MCF 10A (cell line): ENCODE results near the gene NCKAP1. TPM values are rescaled to one million over a fixed set of nuclear protein-coding genes. Genes with fewer than 3 reads are reported as not detected.
"Not testable (repeated sequence)": the region's sequence is repeated elsewhere in the genome, so short reads cannot be mapped to it uniquely, and the experiment has no call there.

Source experiments
- BruUV-seq: library from RNA; stranded (reverse); fragments of 400-500 nt; replicated peaks from 2 replicates; lab custom pipeline; 2021; lab: Mats Ljungman, UMichigan
- CTCF ChIA-PET: fragments of 300-600 bp; sonication (Branson Sonifier 250); formaldehyde crosslinking; extraction: SDS; loops from one replicate; lab custom pipeline; 2021; ENCODE audit warnings: antibody characterized with exemption, inconsistent platforms; lab: Yijun Ruan, JAX
- POLR2A ChIA-PET: fragments of 300-600, 350-650 bp; sonication (Branson Sonifier 250); formaldehyde crosslinking; extraction: SDS; loops from one replicate; lab custom pipeline; 2020; ENCODE audit warnings: antibody characterized with exemption, inconsistent platforms; lab: Yijun Ruan, JAX
- DNase-seq: peaks from one replicate; pipeline ENCODE4 v3.0.0-alpha.2; 2018; ENCODE audit not compliant: unreplicated experiment
- H3K27ac Mint-ChIP-seq: one replicate; pipeline ENCODE4 v1.8.0; 2022; ENCODE audit warnings: mild to moderate bottlenecking, low read depth, mixed read lengths; ENCODE audit not compliant: unreplicated experiment
- H3K27me3 Mint-ChIP-seq: one replicate; pipeline ENCODE4 v1.8.0; 2022; ENCODE audit warnings: mixed read lengths; ENCODE audit not compliant: insufficient read depth, unreplicated experiment
- H3K36me3 Mint-ChIP-seq: one replicate; pipeline ENCODE4 v1.8.0; 2022; ENCODE audit warnings: mild to moderate bottlenecking, moderate library complexity, mixed read lengths; ENCODE audit not compliant: insufficient read depth, unreplicated experiment
- H3K4me1 Mint-ChIP-seq: one replicate; pipeline ENCODE4 v1.8.0; 2022; ENCODE audit warnings: mixed read lengths; ENCODE audit not compliant: insufficient read depth, unreplicated experiment
- H3K4me3 Mint-ChIP-seq: one replicate; pipeline ENCODE4 v1.8.0; 2022; ENCODE audit warnings: mild to moderate bottlenecking, moderate library complexity, mixed read lengths; ENCODE audit not compliant: unreplicated experiment
- H3K9me3 Mint-ChIP-seq: one replicate; pipeline ENCODE4 v1.8.0; 2022; ENCODE audit warnings: mixed read lengths; ENCODE audit not compliant: unreplicated experiment
- CTCF ChIP-seq: fragments of 200-600 bp; IDR thresholded peaks from one replicate; pipeline ENCODE4 v1.8.0; 2022; ENCODE audit warnings: antibody characterized with exemption, mild to moderate bottlenecking; ENCODE audit not compliant: unreplicated experiment
- intact Hi-C: fragments of 100-400 bp; cut with micrococcal nuclease; formaldehyde crosslinking; loops from 2 replicates; pipeline ENCODE4 v1.14.1; 2022
- total RNA-seq: library from RNA; stranded (reverse); gene quantifications from 2 replicates; pipeline ENCODE4 v1.2.3, GENCODE V29; 2022

NCKAP1 gene
- total RNA-seq, 1 experiment from 2014 or later, result 160 TPM

- H3K9me3 Mint-ChIP-seq, H3K4me1 Mint-ChIP-seq, CTCF ChIA-PET, DNase-seq, BruUV-seq, H3K36me3 Mint-ChIP-seq, POLR2A ChIA-PET, intact Hi-C loops, H3K27me3 Mint-ChIP-seq, H3K27ac Mint-ChIP-seq, H3K4me3 Mint-ChIP-seq: not testable (repeated sequence)
These were observed 5.3 kb upstream of the NCKAP1 start for GRCh38 chr2:183043580-183043979.

DNA sequence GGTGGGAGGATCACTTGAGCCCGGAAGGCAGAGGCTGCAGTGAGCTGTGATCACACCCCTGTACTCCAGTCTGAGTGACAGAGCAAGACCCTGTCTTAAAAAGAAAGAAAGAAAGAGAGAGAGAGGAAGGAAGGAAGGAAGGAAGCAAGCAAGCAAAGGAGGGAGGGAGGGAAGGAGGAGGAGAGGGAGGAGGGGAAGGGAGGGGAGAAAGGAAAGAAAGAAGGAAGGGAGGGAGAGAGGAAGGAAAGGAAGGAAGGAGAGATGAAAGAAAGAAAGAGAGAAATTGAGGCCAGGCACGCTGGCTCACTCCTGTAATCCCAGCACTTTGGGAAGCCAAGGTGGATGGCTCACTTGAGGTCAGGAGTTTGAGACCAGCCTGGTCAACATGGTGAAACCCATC, 2.3 kb upstream of the NCKAP1 start:
- POLR2A ChIA-PET, result interaction anchor here (0.9 to 3.4 kb wide), 5 partner anchors 12 to 84 kb away, joined by 3 to 36 read pairs (median 6); partner anchors contain the start of genes DUSP19 and NUP35
- Mint-ChIP-seq H3K4me3 (no peak overlapping the region), H3K36me3 (no peaks in the 10 kb centered on the region), H3K27me3 (no peaks in the 10 kb centered on the region), H3K27ac (no peak overlapping the region), H3K9me3 (peaks cover 5% of the 10 kb centered on the region), H3K4me1 (peaks cover 7% of the 10 kb centered on the region)
- intact Hi-C loops, result no loop called here
- DNase-seq, result no peak
- CTCF ChIA-PET, result interaction anchor here (1.2 to 1.3 kb wide), 2 partner anchors 8 to 30 kb away, joined by 3 to 4 read pairs; no protein-coding TSS in a partner anchor
- no TSS peak for BruUV-seq
- no peak for TF ChIP-seq CTCF

DNA sequence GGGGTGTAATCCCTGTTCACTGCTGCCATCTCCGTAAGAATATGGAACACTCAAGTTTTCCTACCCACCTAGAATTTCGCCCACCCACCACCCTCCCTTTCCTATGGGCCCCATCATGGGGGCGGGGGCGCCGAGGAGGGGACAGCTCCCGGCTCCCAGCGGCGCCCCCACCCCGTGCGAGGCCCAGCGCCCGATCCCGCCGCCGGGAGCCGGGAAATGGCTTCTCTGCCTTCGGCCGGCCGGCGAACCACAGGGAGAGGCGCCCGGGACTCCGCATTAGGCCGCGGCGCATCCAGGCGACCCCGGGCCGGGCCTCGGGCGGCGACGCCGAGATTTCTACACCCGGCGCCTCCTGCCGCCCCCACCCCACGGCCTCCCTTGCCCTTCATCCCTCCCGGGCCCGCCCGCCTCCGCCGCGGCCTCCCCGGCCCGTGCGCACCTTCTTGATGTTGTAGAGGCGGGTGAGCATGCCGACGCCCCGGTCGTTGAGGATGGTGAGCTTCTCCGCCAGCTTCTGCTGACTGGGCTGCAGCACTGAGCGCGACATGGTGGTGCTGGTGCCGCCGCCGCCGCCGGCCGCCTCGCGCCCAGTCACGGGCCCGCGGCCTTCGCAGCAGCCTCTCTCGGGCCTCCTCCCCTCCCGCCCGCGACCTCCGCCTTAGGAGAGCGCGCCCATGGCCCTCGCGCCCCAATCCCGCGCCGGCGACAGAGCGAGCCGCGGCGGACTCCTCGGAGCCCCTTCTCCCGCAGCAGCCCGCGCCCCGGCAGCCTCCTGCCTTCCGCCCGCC, 510 bp downstream of the NCKAP1 start:
- intact Hi-C loops, result loop anchor here (1.0 kb wide), 1 partner anchor 87 kb away; the partner anchor contains the start of gene NUP35
- Mint-ChIP-seq H3K4me1 (peaks cover 30% of the 10 kb centered on the region), H3K36me3 (no peaks in the 10 kb centered on the region), H3K4me3 (peak overlapping the region; percentile 96), H3K27ac (peak overlapping the region; percentile 57), H3K9me3 (no peaks in the 10 kb centered on the region), H3K27me3 (no peaks in the 10 kb centered on the region)
- peak; percentile 39 for DNase-seq
- no peak for TF ChIP-seq CTCF
- ChIA-PET CTCF (interaction anchor here (1.4 to 1.5 kb wide), 2 partner anchors 15 to 87 kb away, joined by 3 to 4 read pairs; no protein-coding TSS in a partner anchor), POLR2A (interaction anchor here (0.9 to 4.2 kb wide), 12 partner anchors 12 to 190 kb away, joined by 3 to 58 read pairs (median 5); partner anchors contain the start of genes DUSP19 and NUP35)
- no TSS peak for BruUV-seq

- peak overlapping the region; percentile 57 for H3K27ac Mint-ChIP-seq
- TSS peak; percentile 41 for BruUV-seq
- intact Hi-C loops, result no loop called here
- H3K36me3 Mint-ChIP-seq, result no peaks in the 10 kb centered on the region
- ChIA-PET POLR2A (interaction anchor here (0.6 to 4.2 kb wide), 12 partner anchors 12 to 190 kb away, joined by 3 to 58 read pairs (median 4); partner anchors contain the start of genes DUSP19 and NUP35), CTCF (interaction anchor here (1.4 to 1.5 kb wide), 2 partner anchors 14 to 88 kb away, joined by 3 to 4 read pairs; no protein-coding TSS in a partner anchor)
- DNase-seq, result peak; percentile 57
- H3K9me3 Mint-ChIP-seq, result no peaks in the 10 kb centered on the region
- H3K4me1 Mint-ChIP-seq, result peaks cover 34% of the 10 kb centered on the region
- no peaks in the 10 kb centered on the region for H3K27me3 Mint-ChIP-seq
- TF ChIP-seq CTCF, result no peak
- peak overlapping the region; percentile 96 for H3K4me3 Mint-ChIP-seq
These were observed 1.1 kb downstream of the NCKAP1 start for GRCh38 chr2:183037074-183037552.
